HG02610 (cell line): Measurements from ENCODE around the gene PPP2R5D.

ENCODE experiments used
- ATAC-seq: cut with Tn5 transposase; IDR thresholded peaks from one replicate; pipeline ENCODE4 v1.9.1; 2021; ENCODE audit warnings: mild to moderate bottlenecking, moderate library complexity; ENCODE audit not compliant: unreplicated experiment

PPP2R5D gene

GRCh38 chr6:43053545-43054205, 69.3 kb downstream of the PPP2R5D start, which contains the start of gene CUL7:
Gene CUL7, minus strand, starts transcription at chr6:43053851. Its CDS starts 1,063 bp downstream, at chr6:43052788.
- ATAC-seq, result peak; percentile 90

- no peak for ATAC-seq
Observed at GRCh38 chr6:43054206-43054943, 70.0 kb downstream of the PPP2R5D start.

- no peak for ATAC-seq
Observed at GRCh38 chr6:43055966-43056365, 71.6 kb downstream of the PPP2R5D start.

GRCh38 chr6:43058531-43058930, 74.2 kb downstream of the PPP2R5D start:
- no peak for ATAC-seq

- ATAC-seq, result peak; percentile 85
Observed at GRCh38 chr6:43059168-43060033, 75.0 kb downstream of the PPP2R5D start, which contains the start of the genes KLC4 and MRPL2. Gene KLC4, plus strand, starts transcription at chr6:43059631. Its CDS starts 1,705 bp downstream, at chr6:43061336. Gene MRPL2, minus strand, starts transcription at chr6:43059434. Its CDS starts 53 bp downstream, at chr6:43059381.

- no peak for ATAC-seq
Observed at GRCh38 chr6:43060034-43060754, 75.8 kb downstream of the PPP2R5D start.

GRCh38 chr6:43060755-43061633, 76.6 kb downstream of the PPP2R5D start:
- ATAC-seq, result no peak

GRCh38 chr6:43061861-43062260, 77.5 kb downstream of the PPP2R5D start:
- no peak for ATAC-seq
